B cell (primary cell): ENCODE measurements around the gene ADGRL4.

Experiments used
- CTCF ChIP-seq: fragments of 200-600 bp; IDR thresholded peaks from one replicate; pipeline ENCODE4 v1.8.0; 2022; ENCODE audit warnings: antibody characterized with exemption, mild to moderate bottlenecking
- EZH2 ChIP-seq: IDR thresholded peaks from 2 replicates; pipeline ENCODE4 v1.6.1; 2012; ENCODE audit warnings: borderline replicate concordance, low read depth, mild to moderate bottlenecking, moderate library complexity, low read length; ENCODE audit not compliant: insufficient read depth, poor library complexity, severe bottlenecking

- no peak for TF ChIP-seq CTCF
- no peak for TF ChIP-seq EZH2
These were observed 92.6 kb downstream of the ADGRL4 start for GRCh38 chr1:78913950-78914349.
